Stimulated activated CD8-positive, alpha-beta memory T cell treated with anti-CD3 and anti-CD28 coated beads, Interleukin-12 subunit alpha, Interleukin-12 subunit beta, amount 100 ng/mL, for 24 hours (primary cell): Measurements from ENCODE around the gene LRRK1.

Experiments
- DNase-seq: peaks from one replicate; pipeline ENCODE4 v3.0.0-alpha.2; 2020; ENCODE audit errors: extremely low read depth

Gene LRRK1

GRCh38 chr15:100932676-100933348 is 13.7 kb downstream of the LRRK1 start:
- DNase-seq: no peak

- no peak for DNase-seq
Measured at GRCh38 chr15:100934166-100934565, 15.0 kb downstream of the LRRK1 start.

GRCh38 chr15:100934726-100935125 is 15.6 kb downstream of the LRRK1 start:
- no peak for DNase-seq

- DNase-seq: no peak
Measured at GRCh38 chr15:100937171-100937570, 18.0 kb downstream of the LRRK1 start.

GRCh38 chr15:100939791-100940190 is 20.6 kb downstream of the LRRK1 start:
- DNase-seq: no peak

GRCh38 chr15:100940767-100941379 is 21.7 kb downstream of the LRRK1 start:
- DNase-seq: no peak

GRCh38 chr15:100941536-100941935 is 22.4 kb downstream of the LRRK1 start:
- DNase-seq: no peak

- no peak for DNase-seq
Measured at GRCh38 chr15:100942656-100943425, 23.7 kb downstream of the LRRK1 start.

GRCh38 chr15:100944244-100944895 is 25.2 kb downstream of the LRRK1 start:
- DNase-seq: no peak

- no peak for DNase-seq
Measured at GRCh38 chr15:100944986-100945385, 25.8 kb downstream of the LRRK1 start.

GRCh38 chr15:100947760-100948429 is 28.7 kb downstream of the LRRK1 start:
- no peak for DNase-seq

GRCh38 chr15:100948430-100948762 is 29.2 kb downstream of the LRRK1 start:
- DNase-seq: no peak

GRCh38 chr15:100949691-100950090 is 30.5 kb downstream of the LRRK1 start:
- no peak for DNase-seq

GRCh38 chr15:100951965-100952364 is 32.8 kb downstream of the LRRK1 start:
- DNase-seq: no peak

GRCh38 chr15:100952566-100952965 is 33.4 kb downstream of the LRRK1 start:
- DNase-seq: no peak

- no peak for DNase-seq
Measured at GRCh38 chr15:100958326-100959065, 39.3 kb downstream of the LRRK1 start.

GRCh38 chr15:100959066-100960050 is 40.2 kb downstream of the LRRK1 start:
- no peak for DNase-seq

- DNase-seq: no peak
Measured at GRCh38 chr15:100966997-100967396, 47.8 kb downstream of the LRRK1 start.

- DNase-seq: no peak
Measured at GRCh38 chr15:100968050-100968966, 49.2 kb downstream of the LRRK1 start.
